HEK293 (cell line): ENCODE results near the gene NAV3.

ENCODE experiments used
- FEZF1 ChIP-seq: fragments of 450-650 bp; formaldehyde crosslinking; IDR thresholded peaks from 2 replicates; pipeline ENCODE4 v1.5.1; 2016; ENCODE audit warnings: missing biosample characterization, missing genetic modification characterization
- GLI2 ChIP-seq: fragments of 450-650 bp; formaldehyde crosslinking; IDR thresholded peaks from 2 replicates; pipeline ENCODE4; 2017; ENCODE audit warnings: missing biosample characterization, missing genetic modification characterization, low read depth, borderline replicate concordance
- KLF16 ChIP-seq: fragments of 450-650 bp; formaldehyde crosslinking; IDR thresholded peaks from 2 replicates; pipeline ENCODE4 v1.5.1; 2017; ENCODE audit warnings: missing biosample characterization, missing genetic modification characterization
- ZNF174 ChIP-seq: fragments of 450-650 bp; formaldehyde crosslinking; IDR thresholded peaks from 2 replicates; pipeline ENCODE4 v1.5.0; 2017; ENCODE audit warnings: missing biosample characterization, mild to moderate bottlenecking, missing genetic modification characterization
- ZNF184 ChIP-seq: fragments of 450-650 bp; IDR thresholded peaks from 2 replicates; pipeline ENCODE4 v1.5.1; 2018; ENCODE audit warnings: missing biosample characterization, mild to moderate bottlenecking, missing genetic modification characterization
- ZNF510 ChIP-seq: fragments of 450-650 bp; formaldehyde crosslinking; IDR thresholded peaks from 2 replicates; pipeline ENCODE4 v1.5.1; 2018; ENCODE audit warnings: mild to moderate bottlenecking, missing genetic modification characterization, missing biosample characterization; ENCODE audit not compliant: insufficient replicate concordance
- ZNF664 ChIP-seq: fragments of 450-650 bp; formaldehyde crosslinking; IDR thresholded peaks from 2 replicates; pipeline ENCODE4 v1.5.1; 2016; ENCODE audit warnings: missing biosample characterization, missing genetic modification characterization
- TF ChIP-seq, protein P1 (sequence below): fragments of 450-650 bp; formaldehyde crosslinking; IDR thresholded peaks from 2 replicates; pipeline ENCODE4 v1.5.1; 2016; ENCODE audit warnings: missing biosample characterization, missing genetic modification characterization

DNA sequence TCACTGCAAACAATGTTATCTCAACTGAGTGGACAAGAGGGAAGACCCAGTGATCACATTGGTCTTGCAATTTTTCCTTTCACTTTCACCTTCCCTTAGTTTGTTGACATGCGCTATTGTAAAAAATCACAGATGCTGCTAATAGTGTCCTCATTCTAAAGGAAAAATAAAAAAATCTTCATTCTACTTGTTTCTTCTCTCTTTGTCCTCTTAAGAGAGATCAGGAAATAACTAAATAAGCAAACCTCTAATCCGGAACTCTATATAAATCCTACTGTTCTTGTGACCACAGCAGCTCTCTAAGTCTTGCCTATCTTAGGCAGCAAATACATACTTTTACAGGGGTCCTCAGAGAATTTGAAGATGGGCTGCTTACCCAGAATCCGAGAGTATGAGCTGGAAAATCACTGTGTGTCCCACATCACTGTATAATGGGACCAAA is 257.7 kb downstream of the NAV3 start:
- no peak for TF ChIP-seq ZNF510 (tag by site-specific recombination)
- TF ChIP-seq, protein P1, sequence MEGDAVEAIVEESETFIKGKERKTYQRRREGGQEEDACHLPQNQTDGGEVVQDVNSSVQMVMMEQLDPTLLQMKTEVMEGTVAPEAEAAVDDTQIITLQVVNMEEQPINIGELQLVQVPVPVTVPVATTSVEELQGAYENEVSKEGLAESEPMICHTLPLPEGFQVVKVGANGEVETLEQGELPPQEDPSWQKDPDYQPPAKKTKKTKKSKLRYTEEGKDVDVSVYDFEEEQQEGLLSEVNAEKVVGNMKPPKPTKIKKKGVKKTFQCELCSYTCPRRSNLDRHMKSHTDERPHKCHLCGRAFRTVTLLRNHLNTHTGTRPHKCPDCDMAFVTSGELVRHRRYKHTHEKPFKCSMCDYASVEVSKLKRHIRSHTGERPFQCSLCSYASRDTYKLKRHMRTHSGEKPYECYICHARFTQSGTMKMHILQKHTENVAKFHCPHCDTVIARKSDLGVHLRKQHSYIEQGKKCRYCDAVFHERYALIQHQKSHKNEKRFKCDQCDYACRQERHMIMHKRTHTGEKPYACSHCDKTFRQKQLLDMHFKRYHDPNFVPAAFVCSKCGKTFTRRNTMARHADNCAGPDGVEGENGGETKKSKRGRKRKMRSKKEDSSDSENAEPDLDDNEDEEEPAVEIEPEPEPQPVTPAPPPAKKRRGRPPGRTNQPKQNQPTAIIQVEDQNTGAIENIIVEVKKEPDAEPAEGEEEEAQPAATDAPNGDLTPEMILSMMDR (tag by site-specific recombination) = no peak
- no peak for TF ChIP-seq ZNF664
- no peak for TF ChIP-seq GLI2 (tag by site-specific recombination)
- TF ChIP-seq ZNF174 (tag by site-specific recombination) = no peak
- TF ChIP-seq ZNF184 (tag by site-specific recombination) = no peak
- TF ChIP-seq FEZF1 (tag by site-specific recombination) = no peak
- TF ChIP-seq KLF16 (tag by site-specific recombination) = no peak
